H9 (cell line): Measurements from ENCODE around the gene CRYGD. TPM values are rescaled to one million over a fixed set of nuclear protein-coding genes. Genes with fewer than 3 reads are reported as not detected.

ENCODE experiments used
- DNase-seq: peaks from one replicate; pipeline ENCODE4 v3.0.0-alpha.2; 2017
- H2AFZ ChIP-seq: one replicate; pipeline ENCODE4 v1.6.1; 2013; ENCODE audit warnings: mild to moderate bottlenecking, low read length, control low read depth, moderate library complexity
- H2AK5ac ChIP-seq: 2 replicates; pipeline ENCODE4 v1.6.1; 2013; ENCODE audit warnings: low read length, control low read depth, mixed read lengths; ENCODE audit not compliant: insufficient read length
- H2BK120ac ChIP-seq: one replicate; pipeline ENCODE4 v1.6.1; 2013; ENCODE audit warnings: low read depth, mild to moderate bottlenecking, low read length, control low read depth, inconsistent platforms; ENCODE audit not compliant: poor library complexity, severe bottlenecking
- H2BK12ac ChIP-seq: 2 replicates; pipeline ENCODE4 v1.6.1; 2013; ENCODE audit warnings: low read length, control low read depth, mixed read lengths, low read depth; ENCODE audit not compliant: insufficient read length
- H2BK15ac ChIP-seq: 2 replicates; pipeline ENCODE4 v1.6.1; 2013; ENCODE audit warnings: low read depth, low read length, control low read depth
- H2BK20ac ChIP-seq: one replicate; pipeline ENCODE4 v1.6.1; 2013; ENCODE audit warnings: low read depth, mild to moderate bottlenecking, low read length, control low read depth, inconsistent platforms; ENCODE audit not compliant: poor library complexity, severe bottlenecking
- H2BK5ac ChIP-seq: 2 replicates; pipeline ENCODE4 v1.6.1; 2013; ENCODE audit warnings: low read length, control low read depth, mixed read lengths; ENCODE audit not compliant: insufficient read length
- H3K14ac ChIP-seq: 2 replicates; pipeline ENCODE4 v1.6.1; 2013; ENCODE audit warnings: low read length, control low read depth; ENCODE audit not compliant: insufficient read depth
- H3K18ac ChIP-seq: 2 replicates; pipeline ENCODE4 v1.6.1; 2013; ENCODE audit warnings: low read depth, mild to moderate bottlenecking, mixed read lengths, low read length, control low read depth; ENCODE audit not compliant: insufficient read length
- H3K23ac ChIP-seq: 2 replicates; pipeline ENCODE4 v1.6.1; 2013; ENCODE audit warnings: low read length, control low read depth, mixed read lengths, low read depth; ENCODE audit not compliant: insufficient read length
- H3K23me2 ChIP-seq: 2 replicates; pipeline ENCODE4 v1.6.1; 2013; ENCODE audit warnings: low read depth, mild to moderate bottlenecking, mixed read lengths, low read length, control low read depth; ENCODE audit not compliant: insufficient read length, poor library complexity, severe bottlenecking
- H3K27ac ChIP-seq: 2 replicates; pipeline ENCODE4 v1.5.1; 2013; ENCODE audit warnings: low read length, control low read depth, mixed read lengths, low read depth; ENCODE audit not compliant: insufficient read length
- H3K27me3 ChIP-seq: 2 replicates; pipeline ENCODE4 v1.6.1; 2013; ENCODE audit warnings: low read length, control low read depth, inconsistent platforms; ENCODE audit not compliant: insufficient read depth
- H3K4ac ChIP-seq: 2 replicates; pipeline ENCODE4 v1.6.1; 2013; ENCODE audit warnings: low read depth, mild to moderate bottlenecking, control low read depth, inconsistent platforms, low read length, moderate library complexity
- H3K4me1 ChIP-seq: 2 replicates; pipeline ENCODE4 v1.6.1; 2013; ENCODE audit warnings: low read length, control low read depth, inconsistent platforms; ENCODE audit not compliant: insufficient read depth
- H3K4me2 ChIP-seq: 2 replicates; pipeline ENCODE4 v1.6.1; 2013; ENCODE audit warnings: low read length, control low read depth, mixed read lengths; ENCODE audit not compliant: insufficient read length, insufficient read depth
- H3K56ac ChIP-seq: 2 replicates; pipeline ENCODE4 v1.6.1; 2013; ENCODE audit warnings: low read depth, mild to moderate bottlenecking, mixed read lengths, low read length, control low read depth; ENCODE audit not compliant: insufficient read length
- H3K79me1 ChIP-seq: 2 replicates; pipeline ENCODE4 v1.6.1; 2013; ENCODE audit warnings: low read depth, mild to moderate bottlenecking, moderate library complexity, low read length, control low read depth, inconsistent platforms; ENCODE audit not compliant: insufficient read depth, poor library complexity, severe bottlenecking
- H3K79me2 ChIP-seq: 2 replicates; pipeline ENCODE4 v1.6.1; 2013; ENCODE audit warnings: low read length, control low read depth, inconsistent platforms; ENCODE audit not compliant: insufficient read depth
- H3K9ac ChIP-seq: 2 replicates; pipeline ENCODE4 v1.6.1; 2013; ENCODE audit warnings: low read length, control low read depth, mixed read lengths; ENCODE audit not compliant: insufficient read length; ENCODE audit errors: extremely low read depth
- H3K9me3 ChIP-seq: one replicate; pipeline ENCODE4 v1.6.1; 2013; ENCODE audit warnings: low read depth, low read length, inconsistent platforms; ENCODE audit not compliant: control insufficient read depth
- H3T11ph ChIP-seq: one replicate; pipeline ENCODE4 v1.6.1; 2013; ENCODE audit warnings: mild to moderate bottlenecking, low read length, control low read depth, inconsistent platforms
- H4K20me1 ChIP-seq: one replicate; pipeline ENCODE4 v1.6.1; 2013; ENCODE audit not compliant: control insufficient read depth, insufficient read length, insufficient read depth
- H4K5ac ChIP-seq: 2 replicates; pipeline ENCODE4 v1.6.1; 2013; ENCODE audit warnings: low read depth, mild to moderate bottlenecking, mixed read lengths, low read length, control low read depth; ENCODE audit not compliant: insufficient read length
- H4K8ac ChIP-seq: replicated peaks from 2 replicates; pipeline ENCODE4 v1.6.1; 2013; ENCODE audit warnings: low read length, control low read depth, mixed read lengths, low read depth; ENCODE audit not compliant: insufficient read length
- H4K91ac ChIP-seq: 2 replicates; pipeline ENCODE4 v1.6.1; 2013; ENCODE audit warnings: low read depth, mild to moderate bottlenecking, moderate library complexity, mixed read lengths, low read length, control low read depth; ENCODE audit not compliant: insufficient read length
- H3K27ac Mint-ChIP-seq, 3 experiments: 2 replicates in 2 of 3; 3 replicates in 1 of 3; pipeline ENCODE4 v1.8.0; 2020 to 2021; ENCODE audit warnings: mixed read lengths in 3 of 3, mild to moderate bottlenecking in 1 of 3, moderate library complexity in 1 of 3
- H3K27me3 Mint-ChIP-seq: 2 replicates; pipeline ENCODE4 v1.8.0; 2021; ENCODE audit warnings: low read depth, mild to moderate bottlenecking, moderate library complexity, mixed read lengths
- H3K36me3 Mint-ChIP-seq, 3 experiments: 2 replicates in 2 of 3; 3 replicates in 1 of 3; pipeline ENCODE4 v1.8.0; 2020 to 2021; ENCODE audit warnings: low read depth in 3 of 3, mixed read lengths in 3 of 3; ENCODE audit not compliant: insufficient read depth in 1 of 3
- H3K4me1 Mint-ChIP-seq, 2 experiments: 2 replicates each; pipeline ENCODE4 v1.8.0; 2020; ENCODE audit warnings: mixed read lengths in 2 of 2
- H3K4me3 Mint-ChIP-seq, 2 experiments: 2 replicates in 1 of 2; 3 replicates in 1 of 2; pipeline ENCODE4 v1.8.0; 2020 to 2021; ENCODE audit warnings: mild to moderate bottlenecking in 2 of 2, mixed read lengths in 2 of 2, moderate library complexity in 1 of 2
- H3K9me3 Mint-ChIP-seq, 2 experiments: 2 replicates in 1 of 2; 3 replicates in 1 of 2; pipeline ENCODE4 v1.8.0; 2020; ENCODE audit warnings: mild to moderate bottlenecking in 2 of 2, mixed read lengths in 2 of 2, moderate library complexity in 1 of 2
- CTCF ChIP-seq: fragments of 200-600 bp; sonication (generic); conservative IDR thresholded peaks from 3 replicates; pipeline ENCODE4 v1.8.0; 2021; ENCODE audit warnings: antibody characterized with exemption, mild to moderate bottlenecking
- total RNA-seq: library from RNA; stranded (reverse); gene quantifications from 2 replicates; pipeline ENCODE4 v1.2.1, GENCODE V29; 2021

Gene CRYGD
- total RNA-seq, 1 experiment from 2014 or later, result not detected

GRCh38 chr2:208153156-208153555, 28.8 kb upstream of the CRYGD start:
- Mint-ChIP-seq H3K27ac (no peak overlapping the region), H3K9me3 (peaks cover 11 to 18% of the 10 kb centered on the region in 2 experiments; a peak in 4 of 5 replicates), H3K27me3 (no peaks in the 10 kb centered on the region), H3K4me3 (no peak overlapping the region), H3K36me3 (peaks cover 2 to 14% (median 2%) of the 10 kb centered on the region in 3 experiments; a peak in 4 of 7 replicates), H3K4me1 (peaks cover 2 to 3% of the 10 kb centered on the region in 2 experiments; a peak in 2 of 4 replicates)
- no peaks in the 10 kb centered on the region for H3K27me3 ChIP-seq
- no peak for DNase-seq
- no peak overlapping the region for H2BK12ac ChIP-seq
- H4K8ac ChIP-seq, result no peak overlapping the region
- H2BK5ac ChIP-seq, result no peak overlapping the region
- H3K27ac ChIP-seq, result no peak overlapping the region
- H4K91ac ChIP-seq, result no peak overlapping the region
- no peak overlapping the region for H3K23ac ChIP-seq
- H4K5ac ChIP-seq, result no peak overlapping the region
- no peaks in the 10 kb centered on the region for H3K4me1 ChIP-seq
- H3K9ac ChIP-seq, result no peak overlapping the region
- no peak overlapping the region for H3T11ph ChIP-seq
- no peaks in the 10 kb centered on the region for H3K79me1 ChIP-seq
- no peak overlapping the region for H3K18ac ChIP-seq
- no peaks in the 10 kb centered on the region for H3K23me2 ChIP-seq
- no peak overlapping the region for H2BK20ac ChIP-seq
- H4K20me1 ChIP-seq, result no peaks in the 10 kb centered on the region
- no peaks in the 10 kb centered on the region for H3K79me2 ChIP-seq
- H3K9me3 ChIP-seq, result no peaks in the 10 kb centered on the region
- no peak overlapping the region for H2BK120ac ChIP-seq
- no peak for TF ChIP-seq CTCF
- H2BK15ac ChIP-seq, result no peak overlapping the region
- H3K56ac ChIP-seq, result no peak overlapping the region
- no peak overlapping the region for H3K14ac ChIP-seq
- no peak overlapping the region for H2AK5ac ChIP-seq
- no peak overlapping the region for H3K4me2 ChIP-seq
- H2AFZ ChIP-seq, result no peak overlapping the region
- H3K4ac ChIP-seq, result no peak overlapping the region
